Upper lobe of right lung (tissue), 1 donor: ENCODE measurements around the gene APBB3. TPM values are rescaled to one million over a fixed set of nuclear protein-coding genes. Genes with fewer than 3 reads are reported as not detected.
"Not testable (repeated sequence)": the region's sequence is repeated elsewhere in the genome, so short reads cannot be mapped to it uniquely, and the experiment has no call there.

Experiments
- ATAC-seq: fragments of 200-7000 bp; cut with Tn5 transposase; one replicate; pipeline ENCODE4 v1.9.1; 2020; ENCODE audit warnings: mild to moderate bottlenecking, moderate library complexity
- DNase-seq: peaks from one replicate; pipeline ENCODE4 v3.0.0-alpha.2; 2020
- H3K27ac ChIP-seq: fragments of 200-600 bp; one replicate; pipeline ENCODE4 v1.8.0; 2022
- H3K27me3 ChIP-seq: fragments of 200-600 bp; one replicate; pipeline ENCODE4 v1.8.0; 2022; ENCODE audit warnings: mild to moderate bottlenecking
- H3K36me3 ChIP-seq: fragments of 200-600 bp; one replicate; pipeline ENCODE4 v1.8.0; 2022
- H3K4me1 ChIP-seq: fragments of 200-600 bp; one replicate; pipeline ENCODE4 v1.8.0; 2022
- H3K4me3 ChIP-seq: fragments of 200-600 bp; one replicate; pipeline ENCODE4 v1.8.0; 2022; ENCODE audit warnings: mild to moderate bottlenecking
- H3K9me3 ChIP-seq: fragments of 200-600 bp; one replicate; pipeline ENCODE4 v1.8.0; 2022
- CTCF ChIP-seq: fragments of 200-600 bp; IDR thresholded peaks from one replicate; pipeline ENCODE4 v1.8.0; 2022; ENCODE audit warnings: antibody characterized with exemption
- intact Hi-C: fragments of 100-400 bp; cut with DNase I; formaldehyde crosslinking; loops from one replicate; pipeline ENCODE4 v1.11.0; 2022
- total RNA-seq: library from RNA; stranded (reverse); fragmentation: NEBNext Ultra II Directional; extraction: Animal tissue kit (Norgen Biotek cat#: 25700); gene quantifications from one replicate; pipeline ENCODE4 v1.2.1, GENCODE V29; 2021
- donor health status: DM: no; HTN: yes; CAD: no; lungs with severe emphysema.

APBB3 gene
- total RNA-seq, 1 donor from 2014 or later: 25.8 TPM

GRCh38 chr5:140605879-140606278 is 41.5 kb upstream of the APBB3 start:
- no peak for TF ChIP-seq CTCF
- ATAC-seq (no peak), DNase-seq (no peak)
- H3K36me3 ChIP-seq: no peaks in the 10 kb centered on the region
- no peak overlapping the region for H3K4me3 ChIP-seq
- H3K4me1 ChIP-seq: peaks cover 9% of the 10 kb centered on the region
- no peaks in the 10 kb centered on the region for H3K27me3 ChIP-seq
- intact Hi-C loops: no loop called here
- no peak overlapping the region for H3K27ac ChIP-seq
- no peaks in the 10 kb centered on the region for H3K9me3 ChIP-seq

- H3K4me3 ChIP-seq: no peak overlapping the region
- DNase-seq (no peak), ATAC-seq (no peak)
- H3K36me3 ChIP-seq: no peaks in the 10 kb centered on the region
- H3K9me3 ChIP-seq: no peaks in the 10 kb centered on the region
- H3K27me3 ChIP-seq: no peaks in the 10 kb centered on the region
- H3K4me1 ChIP-seq: no peaks in the 10 kb centered on the region
- intact Hi-C loops: no loop called here
- TF ChIP-seq CTCF: no peak
- no peak overlapping the region for H3K27ac ChIP-seq
These were observed 39.3 kb upstream of the APBB3 start for GRCh38 chr5:140603734-140604133.

GRCh38 chr5:140603446-140603698 is 39.0 kb upstream of the APBB3 start:
- H3K36me3 ChIP-seq, H3K4me1 ChIP-seq, DNase-seq, H3K27me3 ChIP-seq, intact Hi-C loops, ATAC-seq, H3K4me3 ChIP-seq, H3K9me3 ChIP-seq: not testable (repeated sequence)
- peak overlapping the region; percentile 6 for H3K27ac ChIP-seq

- no peaks in the 10 kb centered on the region for H3K27me3 ChIP-seq
- no peak overlapping the region for H3K4me3 ChIP-seq
- H3K36me3 ChIP-seq: no peaks in the 10 kb centered on the region
- no peaks in the 10 kb centered on the region for H3K4me1 ChIP-seq
- H3K9me3 ChIP-seq: no peaks in the 10 kb centered on the region
- peak overlapping the region; percentile 44 for H3K27ac ChIP-seq
- peak; percentile 89 for ATAC-seq
- intact Hi-C loops: no loop called here
- no peak for DNase-seq
- TF ChIP-seq CTCF: no peak
These were observed 37.7 kb upstream of the APBB3 start for GRCh38 chr5:140602147-140602546.

- DNase-seq (no peak), ATAC-seq (no peak)
- Histone ChIP-seq H3K27me3 (no peaks in the 10 kb centered on the region), H3K4me3 (no peak overlapping the region), H3K36me3 (no peaks in the 10 kb centered on the region), H3K27ac (no peak overlapping the region), H3K9me3 (no peaks in the 10 kb centered on the region), H3K4me1 (peaks cover 16% of the 10 kb centered on the region)
- no peak for TF ChIP-seq CTCF
- intact Hi-C loops: no loop called here
These were observed 35.7 kb upstream of the APBB3 start for GRCh38 chr5:140600096-140600495.

- no peak for DNase-seq
- no peak for ATAC-seq
- Histone ChIP-seq H3K9me3 (no peaks in the 10 kb centered on the region), H3K27ac (no peak overlapping the region), H3K36me3 (no peaks in the 10 kb centered on the region), H3K4me1 (peaks cover 20% of the 10 kb centered on the region), H3K27me3 (no peaks in the 10 kb centered on the region), H3K4me3 (no peak overlapping the region)
- intact Hi-C loops: no loop called here
- TF ChIP-seq CTCF: no peak
These were observed 34.4 kb upstream of the APBB3 start for GRCh38 chr5:140598836-140599235.
